Measurements from ENCODE around the gene ADARB2. TPM values are rescaled to one million over a fixed set of nuclear protein-coding genes. Genes with fewer than 3 reads are reported as not detected.

The ADARB2 gene
- total RNA-seq, 3 donors from 2014 or later (not counting 1 experiment from before 2014, with no cell fraction given) = 0.27 to 0.78 (median 0.40) TPM

GRCh38 chr10:1492641-1493040 is 244.7 kb downstream of the ADARB2 start:
- peaks cover 0 to 2% of the 10 kb centered on the region in 2 donors for H3K27me3 Mint-ChIP-seq (ENCODE audit: low read depth in 2 of 2)
- Histone ChIP-seq H3K9me3 (ENCODE audit: control insufficient read depth, insufficient read depth, low read length) (no peaks in the 10 kb centered on the region), H3K27ac (ENCODE audit: low read length) (no peak overlapping the region), H3K4me1 (ENCODE audit: control insufficient read depth, insufficient read depth, low read length) (peaks cover 3% of the 10 kb centered on the region), H3K27me3 (ENCODE audit: control insufficient read depth, insufficient read depth, low read length) (no peaks in the 10 kb centered on the region), H3K4me3 (ENCODE audit: low read length) (no peak overlapping the region), H3K36me3 (ENCODE audit: control insufficient read depth, insufficient read depth, low read length) (no peaks in the 10 kb centered on the region)
- H3K27ac Mint-ChIP-seq = no peak overlapping the region
- H3K9me3 Mint-ChIP-seq = no peaks in the 10 kb centered on the region
- TF ChIP-seq, protein P1, sequence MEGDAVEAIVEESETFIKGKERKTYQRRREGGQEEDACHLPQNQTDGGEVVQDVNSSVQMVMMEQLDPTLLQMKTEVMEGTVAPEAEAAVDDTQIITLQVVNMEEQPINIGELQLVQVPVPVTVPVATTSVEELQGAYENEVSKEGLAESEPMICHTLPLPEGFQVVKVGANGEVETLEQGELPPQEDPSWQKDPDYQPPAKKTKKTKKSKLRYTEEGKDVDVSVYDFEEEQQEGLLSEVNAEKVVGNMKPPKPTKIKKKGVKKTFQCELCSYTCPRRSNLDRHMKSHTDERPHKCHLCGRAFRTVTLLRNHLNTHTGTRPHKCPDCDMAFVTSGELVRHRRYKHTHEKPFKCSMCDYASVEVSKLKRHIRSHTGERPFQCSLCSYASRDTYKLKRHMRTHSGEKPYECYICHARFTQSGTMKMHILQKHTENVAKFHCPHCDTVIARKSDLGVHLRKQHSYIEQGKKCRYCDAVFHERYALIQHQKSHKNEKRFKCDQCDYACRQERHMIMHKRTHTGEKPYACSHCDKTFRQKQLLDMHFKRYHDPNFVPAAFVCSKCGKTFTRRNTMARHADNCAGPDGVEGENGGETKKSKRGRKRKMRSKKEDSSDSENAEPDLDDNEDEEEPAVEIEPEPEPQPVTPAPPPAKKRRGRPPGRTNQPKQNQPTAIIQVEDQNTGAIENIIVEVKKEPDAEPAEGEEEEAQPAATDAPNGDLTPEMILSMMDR (IDR thresholded peaks at IDR 0.05) = no peak
- no peaks in the 10 kb centered on the region for H3K36me3 Mint-ChIP-seq
- ATAC-seq (no peak), DNase-seq (no peak)
- 83% methylated on average over 9 of the region's 9 CpGs for WGBS (ENCODE audit: insufficient coverage)
- no peaks in the 10 kb centered on the region for H3K4me1 Mint-ChIP-seq
- no peak overlapping the region for H3K4me3 Mint-ChIP-seq
- intact Hi-C loops (cut with micrococcal nuclease) = no loop called here

- H3K4me3 ChIP-seq (ENCODE audit: low read length) = no peak overlapping the region
- intact Hi-C loops (cut with micrococcal nuclease) = no loop called here
- no peak overlapping the region for H3K27ac Mint-ChIP-seq
- no peak overlapping the region for H3K4me3 Mint-ChIP-seq
- WGBS (ENCODE audit: insufficient coverage) = 80% methylated on average over 2 of the region's 2 CpGs
- H3K9me3 Mint-ChIP-seq = no peaks in the 10 kb centered on the region
- H3K9me3 ChIP-seq (ENCODE audit: control insufficient read depth, insufficient read depth, low read length) = no peaks in the 10 kb centered on the region
- H3K27me3 Mint-ChIP-seq (ENCODE audit: low read depth in 2 of 2) = peaks cover 0 to 2% of the 10 kb centered on the region in 2 donors
- ATAC-seq (no peak), DNase-seq (no peak)
- TF ChIP-seq, protein P1 (IDR thresholded peaks at IDR 0.05) = no peak
- H3K36me3 ChIP-seq (ENCODE audit: control insufficient read depth, insufficient read depth, low read length) = no peaks in the 10 kb centered on the region
- H3K4me1 Mint-ChIP-seq = no peaks in the 10 kb centered on the region
- H3K27ac ChIP-seq (ENCODE audit: low read length) = no peak overlapping the region
- H3K4me1 ChIP-seq (ENCODE audit: control insufficient read depth, insufficient read depth, low read length) = peaks cover 3% of the 10 kb centered on the region
- H3K27me3 ChIP-seq (ENCODE audit: control insufficient read depth, insufficient read depth, low read length) = no peaks in the 10 kb centered on the region
- no peaks in the 10 kb centered on the region for H3K36me3 Mint-ChIP-seq
These were observed 245.4 kb downstream of the ADARB2 start for GRCh38 chr10:1491901-1492300.

DNA sequence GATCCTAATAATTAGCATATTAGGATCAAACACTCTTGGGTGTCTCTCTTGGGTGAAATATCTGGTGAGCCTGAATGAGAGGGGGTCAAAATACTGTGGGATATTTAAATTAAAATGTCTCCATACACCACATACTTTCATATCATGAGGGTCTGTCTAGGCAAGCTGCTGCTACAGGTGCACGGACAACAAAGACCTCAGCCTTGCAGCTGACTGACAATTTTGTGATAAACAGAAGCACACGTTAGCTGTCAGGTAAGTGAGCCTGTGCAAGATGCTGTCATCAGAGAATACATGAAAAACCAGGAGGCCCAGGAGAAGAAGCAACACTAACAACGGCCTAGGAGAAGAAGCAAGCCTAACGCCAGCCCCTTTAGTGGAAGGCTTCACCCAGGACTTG is 247.5 kb downstream of the ADARB2 start:
- H3K9me3 Mint-ChIP-seq = no peaks in the 10 kb centered on the region
- Histone ChIP-seq H3K4me3 (ENCODE audit: low read length) (no peak overlapping the region), H3K27me3 (ENCODE audit: control insufficient read depth, insufficient read depth, low read length) (no peaks in the 10 kb centered on the region), H3K4me1 (ENCODE audit: control insufficient read depth, insufficient read depth, low read length) (peaks cover 3% of the 10 kb centered on the region), H3K27ac (ENCODE audit: low read length) (no peak overlapping the region), H3K36me3 (ENCODE audit: control insufficient read depth, insufficient read depth, low read length) (no peaks in the 10 kb centered on the region), H3K9me3 (ENCODE audit: control insufficient read depth, insufficient read depth, low read length) (no peaks in the 10 kb centered on the region)
- no peaks in the 10 kb centered on the region for H3K4me1 Mint-ChIP-seq
- DNase-seq (no peak), ATAC-seq (no peak)
- H3K27me3 Mint-ChIP-seq (ENCODE audit: low read depth in 2 of 2) = peaks cover 0 to 7% of the 10 kb centered on the region in 2 donors
- H3K4me3 Mint-ChIP-seq = no peak overlapping the region
- TF ChIP-seq, protein P1 (IDR thresholded peaks at IDR 0.05) = no peak
- intact Hi-C loops (cut with micrococcal nuclease) = no loop called here
- no peaks in the 10 kb centered on the region for H3K36me3 Mint-ChIP-seq
- WGBS (ENCODE audit: insufficient coverage) = 83% methylated on average over 4 of the region's 4 CpGs
- H3K27ac Mint-ChIP-seq = no peak overlapping the region

DNA sequence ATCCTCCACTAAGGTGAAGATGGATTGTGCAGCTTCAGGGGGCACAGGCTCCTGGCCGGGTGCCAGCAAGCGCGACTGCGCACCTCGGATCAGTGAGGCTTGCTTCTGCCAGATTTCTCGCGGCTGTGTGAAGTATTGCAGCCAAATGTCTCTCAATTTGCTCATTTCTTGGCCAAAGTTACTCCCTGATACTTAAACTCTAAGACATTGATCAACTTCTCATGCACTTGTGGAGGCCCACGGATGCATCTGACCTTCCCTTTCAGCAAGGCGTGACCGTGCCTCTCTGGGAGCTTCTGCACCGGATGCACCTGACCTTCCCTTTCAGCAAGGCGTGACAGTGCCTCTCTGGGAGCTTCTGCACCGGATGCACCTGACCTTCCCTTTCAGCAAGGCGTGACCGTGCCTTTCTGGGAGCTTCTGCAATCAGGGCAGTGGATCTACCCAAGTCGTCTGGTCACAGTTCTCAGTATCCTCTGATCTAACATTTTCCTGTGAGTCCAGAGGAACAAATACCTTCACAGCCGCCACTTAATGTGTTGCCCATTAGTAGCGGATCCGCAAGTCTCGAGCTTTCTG is 248.3 kb downstream of the ADARB2 start:
- H3K27me3 Mint-ChIP-seq (ENCODE audit: low read depth in 2 of 2) = peaks cover 0 to 7% of the 10 kb centered on the region in 2 donors
- DNase-seq (no peak), ATAC-seq (no peak)
- no peaks in the 10 kb centered on the region for H3K4me1 Mint-ChIP-seq
- Histone ChIP-seq H3K36me3 (ENCODE audit: control insufficient read depth, insufficient read depth, low read length) (no peaks in the 10 kb centered on the region), H3K27me3 (ENCODE audit: control insufficient read depth, insufficient read depth, low read length) (no peaks in the 10 kb centered on the region), H3K4me1 (ENCODE audit: control insufficient read depth, insufficient read depth, low read length) (peaks cover 3% of the 10 kb centered on the region), H3K9me3 (ENCODE audit: control insufficient read depth, insufficient read depth, low read length) (no peaks in the 10 kb centered on the region), H3K27ac (ENCODE audit: low read length) (peak overlapping the region; percentile 20), H3K4me3 (ENCODE audit: low read length) (no peak overlapping the region)
- H3K9me3 Mint-ChIP-seq = no peaks in the 10 kb centered on the region
- TF ChIP-seq, protein P1 (IDR thresholded peaks at IDR 0.05) = no peak
- whole genome bisulfite sequencing (ENCODE audit: insufficient coverage) = 78% methylated on average over 20 of the region's 20 CpGs
- no peak overlapping the region for H3K4me3 Mint-ChIP-seq
- intact Hi-C loops (cut with micrococcal nuclease) = no loop called here
- H3K27ac Mint-ChIP-seq = no peak overlapping the region
- no peaks in the 10 kb centered on the region for H3K36me3 Mint-ChIP-seq
